ENCODE results near the gene CD209. TPM values are rescaled to one million over a fixed set of nuclear protein-coding genes. Genes with fewer than 3 reads are reported as not detected.

CD209 gene
- total and polyA plus RNA-seq, 2 of the 8 experiments (the other 6 are each of a cell fraction or from before 2014, with no cell fraction given): 0.05 to 0.22 TPM

- H3K36me3 ChIP-seq (ENCODE audit: control insufficient read depth in 2 of 4, insufficient read depth in 4 of 4, low read length in 3 of 4): no peaks in the 10 kb centered on the region
- no peak overlapping the region for H3K4me3 ChIP-seq (ENCODE audit: extremely low read depth in 1 of 4, insufficient read depth in 2 of 4, low read depth in 3 of 4, low read length in 4 of 4)
- H4K91ac ChIP-seq (replicated peaks; ENCODE audit: insufficient read length, low read length): no peak overlapping the region
- no peak overlapping the region for H4K5ac ChIP-seq (ENCODE audit: insufficient read length, low read depth, low read length)
- H2BK120ac ChIP-seq (replicated peaks; ENCODE audit: low read depth, low read length): no peak overlapping the region
- H3K9ac ChIP-seq (replicated peaks in 1 of 4; ENCODE audit: extremely low read depth in 1 of 4, low read depth in 3 of 4, low read length in 3 of 4): no peak overlapping the region
- no peaks in the 10 kb centered on the region for H3K79me1 ChIP-seq (ENCODE audit: low read depth, low read length)
- ChIA-PET CTCF (ENCODE audit: partially characterized antibody) (no interaction called here), POLR2A (ENCODE audit: partially characterized antibody) (no interaction called here)
- H2BK5ac ChIP-seq (ENCODE audit: low read depth, low read length): no peak overlapping the region
- H3K27me3 ChIP-seq (replicated peaks in 1 of 4; ENCODE audit: control insufficient read depth in 3 of 4, extremely low read depth in 1 of 4, insufficient read depth in 3 of 4, low read length in 3 of 4): no peaks in the 10 kb centered on the region
- DNase-seq (ENCODE audit: low read depth in 1 of 2, low spot score in 2 of 2): no peak
- FAIRE-seq: no peak
- no peak overlapping the region for H2BK15ac ChIP-seq (ENCODE audit: low read length)
- H3K79me2 ChIP-seq (ENCODE audit: control insufficient read depth in 1 of 2, insufficient read depth in 2 of 2, low read length in 2 of 2): no peaks in the 10 kb centered on the region
- no peak overlapping the region for H2BK12ac ChIP-seq (ENCODE audit: low read depth, low read length)
- H3K18ac ChIP-seq (ENCODE audit: extremely low read depth, low read length): no peak overlapping the region
- 92% methylated on average over 1 of the region's 1 CpG; no CpG with 5 or more reads in 1 of the 2 experiments for WGBS, 2 experiments (ENCODE audit: extremely low coverage in 1 of 2, insufficient coverage in 1 of 2, insufficient read length in 1 of 2, insufficient replicate concordance in 2 of 2, low coverage in 1 of 2, low lambda C conversion rate in 2 of 2, missing lambda C conversion rate in 1 of 2)
- H2BK20ac ChIP-seq (ENCODE audit: low read length): no peak overlapping the region
- no peak overlapping the region for H4K8ac ChIP-seq (ENCODE audit: extremely low read depth, insufficient read depth, low read length)
- H3K4me1 ChIP-seq (replicated peaks in 1 of 4; ENCODE audit: control insufficient read depth in 3 of 4, insufficient read depth in 4 of 4, low read length in 3 of 4): peaks cover 0 to 3% (median 0%) of the 10 kb centered on the region in 4 experiments; a peak in 1 of 7 replicates
- peaks cover 23 to 24% of the 10 kb centered on the region in 2 experiments for H3K9me3 ChIP-seq (ENCODE audit: insufficient read depth in 2 of 2, low read depth in 1 of 2, low read length in 1 of 2)
- H3K23me2 ChIP-seq (ENCODE audit: low read depth, low read length): no peaks in the 10 kb centered on the region
- no peak overlapping the region for H3K4ac ChIP-seq (replicated peaks; ENCODE audit: insufficient read length, low read depth, low read length)
- H3K56ac ChIP-seq (replicated peaks; ENCODE audit: insufficient read length, low read depth, low read length): no peak overlapping the region
- H3K27ac ChIP-seq (ENCODE audit: low read depth, low read length): no peak overlapping the region
- no peak overlapping the region for H3K4me2 ChIP-seq (ENCODE audit: insufficient read depth in 1 of 2, low read depth in 2 of 2, low read length in 2 of 2)
- no peak overlapping the region for H2AFZ ChIP-seq (ENCODE audit: low read length)
- H3K23ac ChIP-seq (ENCODE audit: insufficient read length): no peak overlapping the region
- no peak overlapping the region for H3K14ac ChIP-seq (ENCODE audit: insufficient read length)
- no peaks in the 10 kb centered on the region for H4K20me1 ChIP-seq (replicated peaks in 1 of 2; ENCODE audit: control insufficient read depth in 1 of 2, insufficient read depth in 2 of 2, low read length in 2 of 2)
- H2AK5ac ChIP-seq (ENCODE audit: low read depth, low read length): no peak overlapping the region
- TF ChIP-seq GTF2F1 (IDR thresholded peaks at IDR 0.05; ENCODE audit: borderline replicate concordance, low read depth, low read length): no peak
- no peak for TF ChIP-seq FOSL1 (IDR thresholded peaks at IDR 0.05; ENCODE audit: insufficient read depth, low read depth, low read length)
- no peak for TF ChIP-seq NANOG (IDR thresholded peaks at IDR 0.05; ENCODE audit: insufficient read depth, low read depth, low read length, poor library complexity, severe bottlenecking)
- TF ChIP-seq RFX5 (IDR thresholded peaks at IDR 0.05; ENCODE audit: borderline replicate concordance, low read depth, low read length): no peak
- no peak for TF ChIP-seq SIX5 (IDR thresholded peaks at IDR 0.05; ENCODE audit: low read depth, low read length)
- TF ChIP-seq RAD21 (IDR thresholded peaks at IDR 0.05 in 1 of 2, conservative IDR thresholded peaks at IDR 0.05 in 1 of 2; ENCODE audit: low read depth in 2 of 2, low read length in 2 of 2): no peak
- TF ChIP-seq MAFK (IDR thresholded peaks at IDR 0.05; ENCODE audit: low read depth, low read length): no peak
- TF ChIP-seq CBX5 (IDR thresholded peaks at IDR 0.05; ENCODE audit: low read depth, low read length): no peak
- TF ChIP-seq SP4 (IDR thresholded peaks at IDR 0.05; ENCODE audit: low read length): no peak
- TF ChIP-seq CREB1 (IDR thresholded peaks at IDR 0.05): no peak
- no peak for TF ChIP-seq BCL11A (IDR thresholded peaks at IDR 0.05; ENCODE audit: low read depth in 2 of 2, low read length in 2 of 2)
- no peak for TF ChIP-seq SP2 (IDR thresholded peaks at IDR 0.05; ENCODE audit: low read length)
- no peak for TF ChIP-seq NRF1 (IDR thresholded peaks at IDR 0.05; ENCODE audit: low read depth, low read length)
- no peak for TF ChIP-seq CBX8 (IDR thresholded peaks at IDR 0.05; ENCODE audit: borderline replicate concordance, low read depth, low read length)
- no peak for TF ChIP-seq ZNF274 (IDR thresholded peaks at IDR 0.05; ENCODE audit: borderline replicate concordance, extremely low read depth, low read length)
These were observed 11.8 kb upstream of the CD209 start for GRCh38 chr19:7759156-7759555.

All from H1 (cell line).